CD4-positive, CD25-positive, alpha-beta regulatory T cell (primary cell): Measurements from ENCODE around the gene PIGQ. TPM values are rescaled to one million over a fixed set of nuclear protein-coding genes. Genes with fewer than 3 reads are reported as not detected.

ENCODE experiments used
- ATAC-seq, 2 donors: fragments of 150-1000 bp; cut with Tn5 transposase; one replicate each; pipeline ENCODE4 v1.10.0; 2021; ENCODE audit warnings: low read depth in 2 of 2, moderate number of reproducible peaks in 2 of 2, moderate library complexity in 1 of 2
- DNase-seq, 3 donors: peaks; one replicate each; pipeline versions ENCODE4 v3.0.0 to v3.0.0-alpha.2; 2012 to 2022; ENCODE audit warnings: mixed read lengths in 1 of 3
- H3K27ac ChIP-seq: one replicate; pipeline ENCODE4 v1.7.0; 2013; ENCODE audit warnings: mild to moderate bottlenecking, low read length; ENCODE audit not compliant: insufficient read depth, poor library complexity, severe bottlenecking
- H3K27me3 ChIP-seq: one replicate; pipeline ENCODE4 v1.7.0; 2013; ENCODE audit warnings: low read length; ENCODE audit not compliant: control insufficient read depth, insufficient read depth
- H3K36me3 ChIP-seq: one replicate; pipeline ENCODE4 v1.7.0; 2013; ENCODE audit warnings: mild to moderate bottlenecking, low read length, moderate library complexity; ENCODE audit not compliant: control insufficient read depth, insufficient read depth
- H3K4me1 ChIP-seq: 2 replicates; pipeline ENCODE4 v1.7.0; 2013; ENCODE audit warnings: mild to moderate bottlenecking, low read length; ENCODE audit not compliant: insufficient read depth, control insufficient read depth, poor library complexity, severe bottlenecking
- H3K4me3 ChIP-seq: one replicate; pipeline ENCODE4 v1.7.0; 2013; ENCODE audit warnings: low read depth, mild to moderate bottlenecking, low read length, moderate library complexity
- H3K9me3 ChIP-seq, 2 experiments: 1 replicate in 1 of 2; 2 replicates in 1 of 2; pipeline ENCODE4 v1.7.0; 2013; ENCODE audit warnings: low read length in 2 of 2, mild to moderate bottlenecking in 1 of 2, moderate library complexity in 1 of 2; ENCODE audit not compliant: control insufficient read depth in 2 of 2
- H3K27ac Mint-ChIP-seq, 3 donors: one replicate each; pipeline ENCODE4 v1.8.0; 2020 to 2022; ENCODE audit warnings: mild to moderate bottlenecking in 3 of 3, mixed read lengths in 3 of 3, moderate library complexity in 2 of 3
- H3K27me3 Mint-ChIP-seq: one replicate; pipeline ENCODE4 v1.8.0; 2022; ENCODE audit warnings: mild to moderate bottlenecking, mixed read lengths
- H3K36me3 Mint-ChIP-seq: one replicate; pipeline ENCODE4 v1.8.0; 2020; ENCODE audit warnings: mixed read lengths
- H3K4me1 Mint-ChIP-seq, 4 donors: one replicate each; pipeline ENCODE4 v1.8.0; 2020 to 2022; ENCODE audit warnings: mixed read lengths in 4 of 4, mild to moderate bottlenecking in 1 of 4
- H3K4me3 Mint-ChIP-seq, 4 donors: one replicate each; pipeline ENCODE4 v1.8.0; 2020 to 2022; ENCODE audit warnings: mild to moderate bottlenecking in 4 of 4, mixed read lengths in 4 of 4, moderate library complexity in 3 of 4
- H3K9me3 Mint-ChIP-seq, 7 donors: one replicate each; pipeline ENCODE4 v1.8.0; 2020 to 2022; ENCODE audit warnings: mixed read lengths in 7 of 7, mild to moderate bottlenecking in 3 of 7, moderate library complexity in 2 of 7
- polyA plus RNA-seq, 4 donors: library from polyadenylated mRNA; unstranded; fragments of 300-500 nt; fragmentation: Illumina TruSeq; gene quantifications; one replicate each; pipeline ENCODE4 v1.2.3, GENCODE V29; 2021
- total RNA-seq: library from RNA; stranded (reverse); gene quantifications from one replicate; pipeline ENCODE4 v1.2.3, GENCODE V29; 2022

The PIGQ gene
- total and polyA plus RNA-seq, 5 donors from 2014 or later, result 11.6 to 25.7 (median 13.1) TPM

GRCh38 chr16:591892-592517, 22.2 kb downstream of the PIGQ start:
- peaks cover 0 to 2% (median 0%) of the 10 kb centered on the region in 7 donors for H3K9me3 Mint-ChIP-seq
- peak overlapping the region; percentile 88 to 93 (median 90) for H3K4me3 Mint-ChIP-seq
- H3K27ac ChIP-seq, result no peak overlapping the region
- DNase-seq (no peak), ATAC-seq (no peak)
- no peak overlapping the region for H3K4me3 ChIP-seq
- no peaks in the 10 kb centered on the region for H3K36me3 ChIP-seq
- peaks cover 6% of the 10 kb centered on the region for H3K27me3 Mint-ChIP-seq
- H3K27me3 ChIP-seq, result no peaks in the 10 kb centered on the region
- peaks cover 10% of the 10 kb centered on the region for H3K36me3 Mint-ChIP-seq
- H3K9me3 ChIP-seq, result no peaks in the 10 kb centered on the region
- peaks cover 0 to 66% (median 21%) of the 10 kb centered on the region in 4 donors for H3K4me1 Mint-ChIP-seq
- H3K4me1 ChIP-seq, result peaks cover 33% of the 10 kb centered on the region
- no peak overlapping the region for H3K27ac Mint-ChIP-seq

- DNase-seq, result no peak
- ATAC-seq, result no peak
- peak overlapping the region in 1 of 4 donors; percentile 19 for H3K4me3 Mint-ChIP-seq
- Histone ChIP-seq H3K27me3 (no peaks in the 10 kb centered on the region), H3K27ac (no peak overlapping the region), H3K9me3 (no peaks in the 10 kb centered on the region), H3K36me3 (no peaks in the 10 kb centered on the region), H3K4me3 (no peak overlapping the region), H3K4me1 (peaks cover 27% of the 10 kb centered on the region)
- peak overlapping the region in 1 of 3 donors; percentile 35 for H3K27ac Mint-ChIP-seq
- H3K9me3 Mint-ChIP-seq, result peaks cover 0 to 2% (median 0%) of the 10 kb centered on the region in 7 donors
- H3K4me1 Mint-ChIP-seq, result peaks cover 0 to 62% (median 21%) of the 10 kb centered on the region in 4 donors
- peaks cover 6% of the 10 kb centered on the region for H3K27me3 Mint-ChIP-seq
- H3K36me3 Mint-ChIP-seq, result peaks cover 12% of the 10 kb centered on the region
Measured at GRCh38 chr16:592518-593306, 22.9 kb downstream of the PIGQ start.

GRCh38 chr16:593406-593805, 23.6 kb downstream of the PIGQ start:
- no peak overlapping the region for H3K4me3 ChIP-seq
- DNase-seq (no peak), ATAC-seq (no peak)
- H3K9me3 ChIP-seq, result no peaks in the 10 kb centered on the region
- peaks cover 20% of the 10 kb centered on the region for H3K4me1 ChIP-seq
- Mint-ChIP-seq H3K9me3 (peaks cover 0 to 2% (median 0%) of the 10 kb centered on the region in 7 donors), H3K4me1 (peaks cover 0 to 57% (median 21%) of the 10 kb centered on the region in 4 donors), H3K4me3 (peak overlapping the region in 3 of 4 donors; percentile 11 to 74 (median 33)), H3K36me3 (peaks cover 12% of the 10 kb centered on the region), H3K27ac (peak overlapping the region; percentile 33 to 62 (median 35)), H3K27me3 (peaks cover 6% of the 10 kb centered on the region)
- no peak overlapping the region for H3K27ac ChIP-seq
- H3K27me3 ChIP-seq, result no peaks in the 10 kb centered on the region
- no peaks in the 10 kb centered on the region for H3K36me3 ChIP-seq

GRCh38 chr16:593807-594206, 24.0 kb downstream of the PIGQ start:
- H3K27ac Mint-ChIP-seq, result peak overlapping the region; percentile 33 to 62 (median 35)
- H3K4me1 Mint-ChIP-seq, result peaks cover 0 to 54% (median 21%) of the 10 kb centered on the region in 4 donors
- no peaks in the 10 kb centered on the region for H3K36me3 ChIP-seq
- peaks cover 16% of the 10 kb centered on the region for H3K4me1 ChIP-seq
- peaks cover 0 to 2% (median 0%) of the 10 kb centered on the region in 7 donors for H3K9me3 Mint-ChIP-seq
- no peaks in the 10 kb centered on the region for H3K9me3 ChIP-seq
- peaks cover 12% of the 10 kb centered on the region for H3K36me3 Mint-ChIP-seq
- ATAC-seq (no peak), DNase-seq (no peak)
- no peak overlapping the region for H3K27ac ChIP-seq
- H3K4me3 ChIP-seq, result no peak overlapping the region
- no peaks in the 10 kb centered on the region for H3K27me3 ChIP-seq
- peak overlapping the region; percentile 11 to 75 (median 54) for H3K4me3 Mint-ChIP-seq
- H3K27me3 Mint-ChIP-seq, result peaks cover 6% of the 10 kb centered on the region

- no peak overlapping the region for H3K4me3 ChIP-seq
- Mint-ChIP-seq H3K36me3 (peaks cover 12% of the 10 kb centered on the region), H3K27me3 (no peaks in the 10 kb centered on the region), H3K4me1 (peaks cover 0 to 51% (median 17%) of the 10 kb centered on the region in 4 donors), H3K9me3 (peaks cover 0 to 2% (median 0%) of the 10 kb centered on the region in 7 donors), H3K4me3 (no peak overlapping the region), H3K27ac (no peak overlapping the region)
- no peaks in the 10 kb centered on the region for H3K27me3 ChIP-seq
- H3K9me3 ChIP-seq, result no peaks in the 10 kb centered on the region
- H3K4me1 ChIP-seq, result peaks cover 16% of the 10 kb centered on the region
- ATAC-seq (no peak), DNase-seq (no peak)
- no peak overlapping the region for H3K27ac ChIP-seq
- no peaks in the 10 kb centered on the region for H3K36me3 ChIP-seq
Measured at GRCh38 chr16:595094-595528, 25.3 kb downstream of the PIGQ start.

- Mint-ChIP-seq H3K27ac (peak overlapping the region in 1 of 3 donors; percentile 83), H3K9me3 (peaks cover 0 to 2% (median 0%) of the 10 kb centered on the region in 7 donors), H3K4me1 (peaks cover 0 to 45% (median 14%) of the 10 kb centered on the region in 4 donors), H3K4me3 (peak overlapping the region in 1 of 4 donors; percentile 68), H3K27me3 (no peaks in the 10 kb centered on the region), H3K36me3 (peaks cover 12% of the 10 kb centered on the region)
- no peak for ATAC-seq
- Histone ChIP-seq H3K4me1 (peaks cover 7% of the 10 kb centered on the region), H3K36me3 (no peaks in the 10 kb centered on the region), H3K4me3 (no peak overlapping the region), H3K9me3 (no peaks in the 10 kb centered on the region), H3K27me3 (no peaks in the 10 kb centered on the region), H3K27ac (no peak overlapping the region)
- no peak for DNase-seq
Measured at GRCh38 chr16:595942-596735, 26.4 kb downstream of the PIGQ start.

GRCh38 chr16:596736-597060, 26.9 kb downstream of the PIGQ start:
- no peaks in the 10 kb centered on the region for H3K9me3 ChIP-seq
- ATAC-seq (no peak), DNase-seq (no peak)
- no peaks in the 10 kb centered on the region for H3K36me3 ChIP-seq
- H3K27me3 ChIP-seq, result no peaks in the 10 kb centered on the region
- H3K4me3 ChIP-seq, result no peak overlapping the region
- Mint-ChIP-seq H3K4me1 (peaks cover 0 to 39% (median 12%) of the 10 kb centered on the region in 4 donors), H3K27me3 (no peaks in the 10 kb centered on the region), H3K27ac (no peak overlapping the region), H3K4me3 (peak overlapping the region in 1 of 4 donors; percentile 68), H3K36me3 (peaks cover 12% of the 10 kb centered on the region), H3K9me3 (peaks cover 0 to 2% (median 0%) of the 10 kb centered on the region in 7 donors)
- H3K4me1 ChIP-seq, result peaks cover 4% of the 10 kb centered on the region
- no peak overlapping the region for H3K27ac ChIP-seq
